HCT116 (cell line): ENCODE data around the gene MYRF. TPM values are rescaled to one million over a fixed set of nuclear protein-coding genes. Genes with fewer than 3 reads are reported as not detected.

ENCODE experiments used
- ATAC-seq: fragments of 200-7000 bp; cut with Tn5 transposase; 2 replicates; pipeline ENCODE4 v1.9.1; 2020; ENCODE audit warnings: mild to moderate bottlenecking, moderate library complexity
- BruUV-seq: library from RNA; stranded (reverse); fragments of 400-500 nt; replicated peaks from 2 replicates; lab custom pipeline; 2021; lab: Mats Ljungman, UMichigan
- CTCF ChIA-PET: fragments of 300-600 bp; sonication (Branson Sonifier 250); formaldehyde crosslinking; loops from one replicate; lab custom pipeline; 2021; ENCODE audit warnings: antibody characterized with exemption; lab: Charles Lee
- POLR2A ChIA-PET: fragments of 300-600, 350-600 bp; sonication (Branson Sonifier 250); formaldehyde crosslinking; loops from one replicate; lab custom pipeline; 2021; ENCODE audit warnings: antibody characterized with exemption; lab: Charles Lee
- RAD21 ChIA-PET, 2 experiments: fragments of 300-600 bp; sonication (Branson Sonifier 250); formaldehyde crosslinking; loops; one replicate each; lab custom pipeline; 2023; ENCODE audit warnings: low total read pairs in 2 of 2; ENCODE audit not compliant: uncharacterized antibody in 2 of 2, unreplicated experiment in 2 of 2, low non-redundant PET in 1 of 2; lab: Charles Lee
- DNase-seq: peaks from one replicate; pipeline ENCODE4 v3.0.0-alpha.2; 2010; ENCODE audit warnings: low read depth, low spot score
- H2AFZ ChIP-seq: fragments of 200-600 bp; shearing (Covaris generic), sonication (generic); 2 replicates; pipeline ENCODE4 v1.6.1; 2017; ENCODE audit warnings: low read depth, mixed run types, mixed read lengths, antibody characterized with exemption, low read length; ENCODE audit not compliant: poor library complexity, severe bottlenecking
- H3K27ac ChIP-seq: 2 replicates; pipeline ENCODE4 v1.5.1; 2012; ENCODE audit warnings: low read depth, low read length
- H3K27me3 ChIP-seq: fragments of 200-600 bp; sonication (generic); 2 replicates; pipeline ENCODE4 v1.6.1; 2016; ENCODE audit warnings: mixed run types, low read length, mixed read lengths; ENCODE audit not compliant: insufficient read depth
- H3K36me3 ChIP-seq, 2 experiments: fragments of 200-500 bp in 1 of 2; fragments of 200-600 bp in 1 of 2; sonication (Bioruptor generic) in 1 of 2; sonication (generic) in 1 of 2; 2 replicates each; pipeline versions ENCODE4 v1.5.1 to v1.6.1; 2014 to 2016; ENCODE audit warnings: low read length in 2 of 2, inconsistent platforms in 1 of 2, mixed read lengths in 1 of 2, mixed run types in 1 of 2; ENCODE audit not compliant: insufficient read depth in 2 of 2, control insufficient read depth in 1 of 2
- H3K4me1 ChIP-seq, 2 experiments: fragments of 200-600 bp in 1 of 2; sonication (generic) in 1 of 2; 2 replicates each; pipeline versions ENCODE4 v1.5.1 to v1.6.1; 2012 to 2017; ENCODE audit warnings: low read length in 2 of 2, inconsistent platforms in 1 of 2, mild to moderate bottlenecking in 1 of 2, mixed read lengths in 1 of 2, mixed run types in 1 of 2, moderate library complexity in 1 of 2; ENCODE audit not compliant: insufficient read depth in 2 of 2, control insufficient read depth in 1 of 2
- H3K4me2 ChIP-seq: fragments of 200-600 bp; sonication (generic); 2 replicates; pipeline ENCODE4 v1.6.1; 2017; ENCODE audit warnings: mixed run types, low read length, mixed read lengths
- H3K4me3 ChIP-seq, 2 experiments: fragments of 200-600 bp in 1 of 2; sonication (generic) in 1 of 2; replicated peaks in 1 of 2; 2 replicates each; pipeline ENCODE4 v1.5.1; 2011 to 2016; ENCODE audit warnings: low read length in 2 of 2, control low read depth in 1 of 2, low read depth in 1 of 2, mild to moderate bottlenecking in 1 of 2, mixed read lengths in 1 of 2, mixed run types in 1 of 2
- H3K79me2 ChIP-seq: fragments of 200-600 bp; sonication (generic); 2 replicates; pipeline ENCODE4 v1.6.1; 2017; ENCODE audit warnings: mild to moderate bottlenecking, mixed run types, low read length, moderate library complexity, mixed read lengths; ENCODE audit not compliant: insufficient read depth
- H3K9ac ChIP-seq: fragments of 200-600 bp; sonication (generic); 2 replicates; pipeline ENCODE4 v1.6.1; 2016; ENCODE audit warnings: low read length, mixed read lengths
- H3K9me2 ChIP-seq: fragments of 200-600 bp; sonication (generic), shearing (Covaris generic); 2 replicates; pipeline ENCODE4 v1.6.1; 2017; ENCODE audit warnings: mixed run types, mild to moderate bottlenecking, moderate library complexity; ENCODE audit not compliant: insufficient read depth
- H3K9me3 ChIP-seq, 2 experiments: fragments of 200-500 bp in 1 of 2; fragments of 200-600 bp in 1 of 2; sonication (Bioruptor generic) in 1 of 2; sonication (generic) in 1 of 2; 2 replicates each; pipeline ENCODE4 v1.6.1; 2014 to 2017; ENCODE audit warnings: low read length in 2 of 2, mixed read lengths in 2 of 2, inconsistent platforms in 1 of 2, low read depth in 1 of 2, mild to moderate bottlenecking in 1 of 2, mixed run types in 1 of 2, moderate library complexity in 1 of 2; ENCODE audit not compliant: control insufficient read depth in 1 of 2, insufficient read depth in 1 of 2
- H4K20me1 ChIP-seq: fragments of 200-600 bp; sonication (generic), shearing (Covaris generic); 2 replicates; pipeline ENCODE4 v1.6.1; 2017; ENCODE audit warnings: mixed run types, mild to moderate bottlenecking, moderate library complexity; ENCODE audit not compliant: insufficient read depth
- ELF1 ChIP-seq: IDR thresholded peaks from 2 replicates; pipeline ENCODE4 v1.6.1; 2012; ENCODE audit warnings: low read depth, borderline replicate concordance
- EZH2 ChIP-seq: fragments of 200-600 bp; sonication (generic); IDR thresholded peaks from 2 replicates; pipeline ENCODE4 v1.6.1; 2017; ENCODE audit warnings: antibody characterized with exemption, mixed run types
- EZH2phosphoT487 ChIP-seq: fragments of 200-600 bp; IDR thresholded peaks from 2 replicates; pipeline ENCODE4 v1.6.1; 2018; ENCODE audit warnings: antibody characterized with exemption, borderline replicate concordance
- POLR2A ChIP-seq: IDR thresholded peaks from 2 replicates; pipeline ENCODE4 v1.7.0; 2011; ENCODE audit warnings: borderline replicate concordance; ENCODE audit not compliant: insufficient read depth, insufficient read length; ENCODE audit errors: extremely low read depth
- ZFX ChIP-seq: fragments of 450-650 bp; IDR thresholded peaks from 2 replicates; pipeline ENCODE4 v1.6.1; 2017
- intact Hi-C: fragments of 100-400 bp; cut with micrococcal nuclease; formaldehyde crosslinking; loops from 2 replicates; pipeline ENCODE4 v1.10.0; 2022
- total RNA-seq: library from RNA; stranded (reverse); gene quantifications from one replicate; pipeline ENCODE4 v1.2.1, GENCODE V29; 2021; ENCODE audit not compliant: unreplicated experiment
- TF ChIP-seq, protein P1 (sequence below): IDR thresholded peaks from 2 replicates; pipeline ENCODE4 v1.6.1; 2011; ENCODE audit warnings: mild to moderate bottlenecking, low read length, moderate library complexity; ENCODE audit not compliant: insufficient replicate concordance; ENCODE audit errors: extremely low read depth

Gene MYRF
- total RNA-seq, 1 experiment from 2014 or later, result 52.3 TPM

GRCh38 chr11:61778920-61779650, 26.6 kb downstream of the MYRF start:
- Histone ChIP-seq H3K4me2 (no peak overlapping the region), H3K36me3 (peaks cover 7 to 19% of the 10 kb centered on the region in 2 experiments; a peak in 3 of 4 replicates)
- TF ChIP-seq POLR2A, result no peak
- TF ChIP-seq, protein P1, sequence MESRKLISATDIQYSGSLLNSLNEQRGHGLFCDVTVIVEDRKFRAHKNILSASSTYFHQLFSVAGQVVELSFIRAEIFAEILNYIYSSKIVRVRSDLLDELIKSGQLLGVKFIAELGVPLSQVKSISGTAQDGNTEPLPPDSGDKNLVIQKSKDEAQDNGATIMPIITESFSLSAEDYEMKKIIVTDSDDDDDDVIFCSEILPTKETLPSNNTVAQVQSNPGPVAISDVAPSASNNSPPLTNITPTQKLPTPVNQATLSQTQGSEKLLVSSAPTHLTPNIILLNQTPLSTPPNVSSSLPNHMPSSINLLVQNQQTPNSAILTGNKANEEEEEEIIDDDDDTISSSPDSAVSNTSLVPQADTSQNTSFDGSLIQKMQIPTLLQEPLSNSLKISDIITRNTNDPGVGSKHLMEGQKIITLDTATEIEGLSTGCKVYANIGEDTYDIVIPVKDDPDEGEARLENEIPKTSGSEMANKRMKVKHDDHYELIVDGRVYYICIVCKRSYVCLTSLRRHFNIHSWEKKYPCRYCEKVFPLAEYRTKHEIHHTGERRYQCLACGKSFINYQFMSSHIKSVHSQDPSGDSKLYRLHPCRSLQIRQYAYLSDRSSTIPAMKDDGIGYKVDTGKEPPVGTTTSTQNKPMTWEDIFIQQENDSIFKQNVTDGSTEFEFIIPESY, result no peak
- TF ChIP-seq ZFX, result no peak
- TF ChIP-seq EZH2phosphoT487, result no peak
- no peak for TF ChIP-seq EZH2
- no peak for TF ChIP-seq ELF1
- TF ChIP-seq, all 23 proteins: peak for 0
- Histone ChIP-seq H3K27ac (no peak overlapping the region), H3K9ac (no peak overlapping the region), H3K27me3 (no peaks in the 10 kb centered on the region), H3K9me3 (no peaks in the 10 kb centered on the region), H4K20me1 (no peaks in the 10 kb centered on the region), H3K9me2 (no peaks in the 10 kb centered on the region), H3K79me2 (no peaks in the 10 kb centered on the region), H3K4me3 (no peak overlapping the region), H3K4me1 (no peaks in the 10 kb centered on the region), H2AFZ (no peak overlapping the region)
- ChIA-PET CTCF (no interaction called here), RAD21 (interaction anchor here in 1 of 2 experiments (0.5 kb wide), 1 partner anchor 32 kb away, joined by 3 read pairs; no protein-coding TSS in a partner anchor), POLR2A (interaction anchor here (1.4 kb wide), 1 partner anchor 32 kb away, joined by 3 read pairs; no protein-coding TSS in a partner anchor)
- intact Hi-C loops, result no loop called here
- DNase-seq (no peak), ATAC-seq (no peak)
- BruUV-seq, result no TSS peak
